K562 (cell line): ENCODE measurements around the gene TTC31. TPM values are rescaled to one million over a fixed set of nuclear protein-coding genes. Genes with fewer than 3 reads are reported as not detected.

Experiments
- ATF4 ChIP-seq: fragments of 450-650 bp; formaldehyde crosslinking; IDR thresholded peaks from 2 replicates; pipeline ENCODE4 v1.4.0; 2022; ENCODE audit warnings: mild to moderate bottlenecking, moderate library complexity
- GTF2E2 ChIP-seq: fragments of 200-800 bp; sonication (Bioruptor generic); IDR thresholded peaks from 2 replicates; pipeline ENCODE4 v1.6.1; 2016; ENCODE audit warnings: missing genetic modification characterization, missing compliant biosample characterization
- JUND ChIP-seq, 2 experiments: IDR thresholded peaks; 2 replicates in 1 of 2; 3 replicates in 1 of 2; pipeline ENCODE4 v1.6.1; 2011; ENCODE audit warnings: borderline replicate concordance in 2 of 2, low read depth in 2 of 2, low read length in 2 of 2, improper control_type of control experiment in 1 of 2, missing biosample characterization in 1 of 2, missing genetic modification characterization in 1 of 2, missing genetic modification reagents in 1 of 2
- KDM2B ChIP-seq: fragments of 250-450 bp; sonication (Bioruptor Pico); IDR thresholded peaks from 2 replicates; pipeline ENCODE4 v1.8.0; 2021; ENCODE audit warnings: mild to moderate bottlenecking, moderate library complexity
- MIER1 ChIP-seq: fragments of 450-650 bp; IDR thresholded peaks from 2 replicates; pipeline ENCODE4 v1.6.1; 2016; ENCODE audit warnings: antibody characterized with exemption, mild to moderate bottlenecking, low read depth
- NCOR1 ChIP-seq: fragments of 450-650 bp; IDR thresholded peaks from 2 replicates; pipeline ENCODE4 v1.6.1; 2016; ENCODE audit warnings: mild to moderate bottlenecking, moderate library complexity
- NEUROD1 ChIP-seq: fragments of 150-350 bp; IDR thresholded peaks from 2 replicates; pipeline ENCODE4 v1.6.1; 2014; ENCODE audit warnings: borderline replicate concordance, low read length, low read depth; ENCODE audit not compliant: partially characterized antibody
- NFATC3 ChIP-seq: fragments of 450-650 bp; IDR thresholded peaks from 2 replicates; pipeline ENCODE4 v1.6.1; 2017; ENCODE audit warnings: mild to moderate bottlenecking
- NR1H2 ChIP-seq: sonication (generic); formaldehyde crosslinking; IDR thresholded peaks from 2 replicates; pipeline ENCODE4 v1.4.0; 2020; ENCODE audit warnings: mild to moderate bottlenecking, missing genetic modification reagents
- NRF1 ChIP-seq, 2 experiments: fragments of 450-650 bp; IDR thresholded peaks in 1 of 2; conservative IDR thresholded peaks in 1 of 2; 2 replicates each; pipeline ENCODE4 v1.6.1; 2014; ENCODE audit warnings: mild to moderate bottlenecking in 2 of 2
- PCBP1 ChIP-seq: fragments of 200-400 bp; formaldehyde crosslinking; IDR thresholded peaks from 2 replicates; pipeline ENCODE4 v1.6.1; 2018; ENCODE audit warnings: mild to moderate bottlenecking, low read depth, low read length; ENCODE audit not compliant: poor library complexity, severe bottlenecking
- PHF8 ChIP-seq: fragments of 200-600 bp; sonication (generic); IDR thresholded peaks from 2 replicates; pipeline ENCODE4 v1.6.1; 2012; ENCODE audit warnings: mixed run types, mild to moderate bottlenecking, inconsistent platforms, low read length, moderate library complexity, borderline replicate concordance
- SIN3A ChIP-seq, 2 experiments: fragments of 150-350 bp in 1 of 2; IDR thresholded peaks; 2 replicates each; pipeline ENCODE4 v1.6.1; 2011 to 2016; ENCODE audit warnings: borderline replicate concordance in 2 of 2, low read depth in 2 of 2, low read length in 2 of 2, mild to moderate bottlenecking in 2 of 2, moderate library complexity in 2 of 2; ENCODE audit not compliant: control insufficient read depth in 1 of 2
- SRF ChIP-seq, 2 experiments: fragments of 250-450, 450-650 bp in 1 of 2; sonication (Bioruptor Pico) in 1 of 2; sonication (generic) in 1 of 2; formaldehyde crosslinking; IDR thresholded peaks; 2 replicates each; pipeline versions ENCODE4 v1.5.0 to v1.5.1; 2020 to 2022; ENCODE audit warnings: mild to moderate bottlenecking in 1 of 2, missing genetic modification reagents in 1 of 2
- VEZF1 ChIP-seq: fragments of 200-800 bp; sonication (Bioruptor generic); IDR thresholded peaks from 2 replicates; pipeline ENCODE4 v1.6.1; 2017; ENCODE audit warnings: missing genetic modification characterization, missing compliant biosample characterization
- ZNF140 ChIP-seq: fragments of 250-450 bp; sonication (Bioruptor Pico); IDR thresholded peaks from 2 replicates; pipeline ENCODE4 v1.8.0; 2021; ENCODE audit warnings: moderate library complexity, mild to moderate bottlenecking, inconsistent platforms
- ZNF707 ChIP-seq: fragments of 250-450 bp; sonication (Bioruptor Pico); conservative IDR thresholded peaks from 2 replicates; pipeline ENCODE4 v1.8.0; 2022; ENCODE audit warnings: inconsistent platforms, mild to moderate bottlenecking, moderate library complexity
- ZNF740 ChIP-seq, 3 experiments: fragments of 200-800 bp in 1 of 3; sonication (Bioruptor generic) in 1 of 3; sonication (generic) in 1 of 3; formaldehyde crosslinking in 1 of 3; IDR thresholded peaks; 2 replicates each; pipeline versions ENCODE4 v1.6.1 to v1.8.0; 2016 to 2022; ENCODE audit warnings: mild to moderate bottlenecking in 2 of 3, missing compliant biosample characterization in 2 of 3, missing genetic modification characterization in 2 of 3, missing genetic modification reagents in 1 of 3
- polyA plus RNA-seq, 8 experiments: library from polyadenylated mRNA; depleted of rRNA in 4 of 8; stranded (reverse) in 5 of 8; unstranded in 3 of 8; fragments of >200 nt; fragmentation: Nextera tagmentation in 2 of 8; fragmentation: Illumina TruSeq in 1 of 8; extraction: Ambion mirVana in 2 of 8; extraction: Trizol in 1 of 8; gene quantifications; 2 replicates each; pipeline versions ENCODE4 v1.2.1 to v1.2.3, GENCODE V29; 2011 to 2014; ENCODE audit warnings: inconsistent platforms in 1 of 8, missing spikeins in 1 of 8
- total RNA-seq, 7 experiments: library from RNA; depleted of rRNA in 6 of 7; stranded (reverse); fragments of >200 nt in 6 of 7; fragmentation: Illumina TruSeq in 2 of 7; extraction: Trizol in 2 of 7; gene quantifications; 2 replicates each; pipeline versions ENCODE4 v1.2.1 to v1.2.3, GENCODE V29; 2011 to 2021; ENCODE audit warnings: low replicate concordance in 1 of 7
- TF ChIP-seq, protein P1 (sequence below), 2 experiments: fragments of 450-650 bp; conservative IDR thresholded peaks; 2 replicates each; pipeline ENCODE4 v1.6.1; 2017; ENCODE audit warnings: mild to moderate bottlenecking in 2 of 2, moderate library complexity in 2 of 2

TTC31 gene
- total and polyA plus RNA-seq, 9 of the 15 experiments (the other 6 are each of a cell fraction or from before 2014, with no cell fraction given) = 4.7 to 30.5 (median 15.9) TPM

DNA sequence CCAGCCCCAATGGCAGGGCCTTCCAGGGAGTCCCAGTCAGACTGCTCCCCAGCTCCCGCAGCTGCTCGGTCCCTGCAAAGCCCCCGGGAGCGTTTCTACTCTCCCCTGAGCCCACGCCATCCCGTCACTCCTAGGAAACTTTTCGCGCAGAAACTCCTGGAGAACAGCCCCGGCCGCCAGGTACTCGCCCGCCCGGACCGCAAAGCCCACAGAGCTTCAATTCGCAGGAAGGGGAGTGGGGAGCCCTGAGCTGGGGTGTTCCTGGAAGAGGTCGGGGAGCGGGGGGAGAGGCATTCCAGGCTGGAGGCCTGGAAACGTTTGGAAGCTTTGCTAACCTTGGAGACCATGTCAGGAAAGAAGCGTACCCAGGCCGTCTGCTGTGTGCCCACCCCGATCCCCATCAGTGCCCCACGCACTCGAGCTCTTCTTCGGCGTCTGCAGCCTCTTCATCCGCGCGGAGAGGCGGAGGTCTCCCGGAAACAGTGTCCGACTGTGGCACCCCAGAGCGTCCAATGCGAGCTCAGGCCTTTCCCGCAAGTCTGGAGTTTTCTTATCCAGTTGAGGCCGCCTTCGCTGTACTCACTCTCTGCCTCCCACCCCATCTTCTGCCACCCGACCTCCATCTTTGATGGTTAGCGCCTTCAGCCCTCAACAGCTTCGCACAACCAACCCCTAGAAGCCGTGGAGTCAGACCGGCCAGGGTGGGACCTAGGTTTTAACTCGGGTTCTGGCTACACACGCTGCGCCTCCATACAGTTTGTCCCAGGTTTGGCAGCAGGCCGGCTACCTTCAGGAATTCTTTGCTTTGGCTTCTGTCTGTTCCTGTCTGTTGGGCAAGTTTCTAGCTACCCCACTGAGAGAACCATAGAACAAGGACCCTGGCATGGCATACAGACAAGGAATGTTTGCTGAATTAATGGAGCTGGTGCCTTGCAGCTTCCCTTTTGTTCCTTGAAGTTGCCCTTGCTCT is 20.9 kb downstream of the TTC31 start (continued):
- TF ChIP-seq GTF2E2 (tag) (peak; percentile 55), ZNF140 (CRISPR knock-in tag) (no peak), ZNF707 (no peak), PCBP1 (peak; percentile 63), JUND (IDR thresholded peaks at IDR 0.05; ENCODE audit: borderline replicate concordance, low read depth, low read length) (peak; percentile 8; the same call in 1 of the 2 replicates), JUND (tag; IDR thresholded peaks at IDR 0.05; ENCODE audit: borderline replicate concordance, low read depth, low read length) (no peak), NFATC3 (no peak), NCOR1 (no peak), NEUROD1 (no peak), NR1H2 (no peak), SRF (CRISPR knock-in tag; IDR thresholded peaks at IDR 0.05) (0 out of 4 replicates have a peak, but pooled peaks of 1 of the 2 experiments have one; percentile 3), KDM2B (CRISPR knock-in tag) (no peak), VEZF1 (CRISPR knock-in tag) (peak; percentile 24; the same call in 1 of the 2 replicates), SIN3A (IDR thresholded peaks at IDR 0.05; ENCODE audit: borderline replicate concordance in 2 of 2, control insufficient read depth in 1 of 2, low read depth in 2 of 2, low read length in 2 of 2) (peak in 1 of 2 experiments; percentile 19; a peak in 1 of 4 replicates), PHF8 (no peak), ATF4 (CRISPR knock-in tag) (no peak), MIER1 (no peak), ZNF740 (CRISPR knock-in tag; IDR thresholded peaks at IDR 0.05) (0 out of 2 replicates have a peak, but pooled peaks have one; percentile 22), ZNF740 (tag; IDR thresholded peaks at IDR 0.05) (no peak), NRF1 (conservative IDR thresholded peaks at IDR 0.05 in 1 of 2, IDR thresholded peaks at IDR 0.05 in 1 of 2) (0 out of 4 replicates have a peak, but pooled peaks of 1 of the 2 experiments have one; percentile 11)
- TF ChIP-seq, protein P1, sequence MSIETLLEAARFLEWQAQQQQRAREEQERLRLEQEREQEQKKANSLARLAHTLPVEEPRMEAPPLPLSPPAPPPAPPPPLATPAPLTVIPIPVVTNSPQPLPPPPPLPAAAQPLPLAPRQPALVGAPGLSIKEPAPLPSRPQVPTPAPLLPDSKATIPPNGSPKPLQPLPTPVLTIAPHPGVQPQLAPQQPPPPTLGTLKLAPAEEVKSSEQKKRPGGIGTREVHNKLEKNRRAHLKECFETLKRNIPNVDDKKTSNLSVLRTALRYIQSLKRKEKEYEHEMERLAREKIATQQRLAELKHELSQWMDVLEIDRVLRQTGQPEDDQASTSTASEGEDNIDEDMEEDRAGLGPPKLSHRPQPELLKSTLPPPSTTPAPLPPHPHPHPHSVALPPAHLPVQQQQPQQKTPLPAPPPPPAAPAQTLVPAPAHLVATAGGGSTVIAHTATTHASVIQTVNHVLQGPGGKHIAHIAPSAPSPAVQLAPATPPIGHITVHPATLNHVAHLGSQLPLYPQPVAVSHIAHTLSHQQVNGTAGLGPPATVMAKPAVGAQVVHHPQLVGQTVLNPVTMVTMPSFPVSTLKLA (conservative IDR thresholded peaks at IDR 0.05) = 0 out of 4 replicates have a peak, but pooled peaks of 1 of the 2 experiments have one; percentile 4
